K562 (cell line): ENCODE measurements around the gene GLRA3. TPM values are rescaled to one million over a fixed set of nuclear protein-coding genes. Genes with fewer than 3 reads are reported as not detected.

Experiments used
- FOXK2 ChIP-seq, 2 experiments: fragments of 450-650 bp; IDR thresholded peaks in 1 of 2; conservative IDR thresholded peaks in 1 of 2; 2 replicates each; pipeline ENCODE4 v1.6.1; 2016; ENCODE audit warnings: low read depth in 2 of 2, mild to moderate bottlenecking in 1 of 2
- GATA2 ChIP-seq: sonication (generic); formaldehyde crosslinking; IDR thresholded peaks from 2 replicates; pipeline ENCODE4 v1.4.0; 2020; ENCODE audit warnings: mild to moderate bottlenecking, missing genetic modification reagents
- GTF2E2 ChIP-seq: fragments of 200-800 bp; sonication (Bioruptor generic); IDR thresholded peaks from 2 replicates; pipeline ENCODE4 v1.6.1; 2016; ENCODE audit warnings: missing genetic modification characterization, missing compliant biosample characterization
- HMG20A ChIP-seq: fragments of 450-650 bp; formaldehyde crosslinking; conservative IDR thresholded peaks from 2 replicates; pipeline ENCODE4 v1.4.0; 2020; ENCODE audit warnings: mild to moderate bottlenecking, mixed read lengths
- KAT8 ChIP-seq: fragments of 450-650 bp; IDR thresholded peaks from 2 replicates; pipeline ENCODE4 v1.6.1; 2016; ENCODE audit warnings: low read depth, mild to moderate bottlenecking
- KDM4B ChIP-seq, 2 experiments: fragments of 450-650 bp in 1 of 2; sonication (generic) in 1 of 2; IDR thresholded peaks; 2 replicates each; pipeline ENCODE4 v1.6.1; 2016 to 2017; ENCODE audit warnings: borderline replicate concordance in 2 of 2, antibody characterized with exemption in 1 of 2, low read depth in 1 of 2, mild to moderate bottlenecking in 1 of 2
- MYC ChIP-seq, 2 experiments: fragments of 250-450 bp in 1 of 2; sonication (Bioruptor Pico) in 1 of 2; IDR thresholded peaks; 2 replicates each; pipeline versions ENCODE4 v1.5.1 to v1.6.1; 2012 to 2021; ENCODE audit warnings: low read depth in 2 of 2, borderline replicate concordance in 1 of 2, improper control_type of control experiment in 1 of 2, low read length in 1 of 2, mild to moderate bottlenecking in 1 of 2, moderate library complexity in 1 of 2
- NFE2L1 ChIP-seq: fragments of 450-650 bp; IDR thresholded peaks from 2 replicates; pipeline ENCODE4 v1.6.1; 2016; ENCODE audit warnings: missing genetic modification characterization, low read depth, mild to moderate bottlenecking, missing compliant biosample characterization, moderate library complexity, borderline replicate concordance
- NR2C2 ChIP-seq, 2 experiments: fragments of 200-800 bp in 1 of 2; sonication (Bioruptor generic) in 1 of 2; sonication (generic) in 1 of 2; formaldehyde crosslinking in 1 of 2; IDR thresholded peaks; 2 replicates each; pipeline versions ENCODE4 v1.6.1 to v1.8.0; 2016 to 2022; ENCODE audit warnings: mild to moderate bottlenecking in 1 of 2, missing compliant biosample characterization in 1 of 2, missing genetic modification characterization in 1 of 2, missing genetic modification reagents in 1 of 2
- POLR3G ChIP-seq: IDR thresholded peaks from 2 replicates; pipeline ENCODE4 v1.6.1; 2011; ENCODE audit not compliant: insufficient read length, insufficient replicate concordance; ENCODE audit errors: extremely low read depth
- RCOR1 ChIP-seq, 2 experiments: IDR thresholded peaks; 2 replicates each; pipeline ENCODE4 v1.6.1; 2012; ENCODE audit warnings: low read depth in 2 of 2, low read length in 2 of 2, borderline replicate concordance in 1 of 2, improper control_type of control experiment in 1 of 2
- SIN3B ChIP-seq: fragments of 450-650 bp; IDR thresholded peaks from 2 replicates; pipeline ENCODE4 v1.6.1; 2017; ENCODE audit warnings: low read depth, mild to moderate bottlenecking, moderate library complexity
- TAF7 ChIP-seq: fragments of 450-650 bp; IDR thresholded peaks from 2 replicates; pipeline ENCODE4 v1.6.1; 2016; ENCODE audit warnings: missing genetic modification characterization, missing compliant biosample characterization
- TCFL5 ChIP-seq: fragments of 250-450 bp; sonication (Bioruptor Pico); conservative IDR thresholded peaks from 2 replicates; pipeline ENCODE4 v1.6.1; 2021; ENCODE audit warnings: mild to moderate bottlenecking, moderate library complexity, matching md5 sums
- YY1 ChIP-seq, 3 experiments: IDR thresholded peaks; 2 replicates each; pipeline ENCODE4 v1.6.1; 2011; ENCODE audit warnings: low read length in 2 of 3, mild to moderate bottlenecking in 2 of 3, moderate library complexity in 2 of 3, borderline replicate concordance in 1 of 3, control low read depth in 1 of 3, low read depth in 1 of 3; ENCODE audit not compliant: insufficient read depth in 3 of 3, insufficient replicate concordance in 2 of 3, control insufficient read depth in 1 of 3, insufficient read length in 1 of 3; ENCODE audit errors: extremely low read depth in 1 of 3
- ZNF175 ChIP-seq: fragments of 200-800 bp; sonication (Bioruptor generic); IDR thresholded peaks from 2 replicates; pipeline ENCODE4 v1.6.1; 2016; ENCODE audit warnings: low read depth, mild to moderate bottlenecking, missing genetic modification characterization, missing compliant biosample characterization
- ZNF57 ChIP-seq: fragments of 450-650 bp; formaldehyde crosslinking; IDR thresholded peaks from 2 replicates; pipeline ENCODE4 v1.4.0; 2020; ENCODE audit warnings: mild to moderate bottlenecking, moderate library complexity
- ZNF668 ChIP-seq: fragments of 250-450 bp; sonication (Bioruptor Pico); IDR thresholded peaks from 2 replicates; pipeline ENCODE4 v1.8.0; 2022; ENCODE audit warnings: mild to moderate bottlenecking, inconsistent platforms
- ZNF780A ChIP-seq: fragments of 250-450 bp; sonication (Bioruptor Pico); IDR thresholded peaks from 2 replicates; pipeline ENCODE4 v1.5.0; 2021; ENCODE audit warnings: mild to moderate bottlenecking
- polyA plus RNA-seq, 8 experiments: library from polyadenylated mRNA; depleted of rRNA in 4 of 8; stranded (reverse) in 5 of 8; unstranded in 3 of 8; fragments of >200 nt; fragmentation: Nextera tagmentation in 2 of 8; fragmentation: Illumina TruSeq in 1 of 8; extraction: Ambion mirVana in 2 of 8; extraction: Trizol in 1 of 8; gene quantifications; 2 replicates each; pipeline versions ENCODE4 v1.2.1 to v1.2.3, GENCODE V29; 2011 to 2014; ENCODE audit warnings: inconsistent platforms in 1 of 8, missing spikeins in 1 of 8
- total RNA-seq, 7 experiments: library from RNA; depleted of rRNA in 6 of 7; stranded (reverse); fragments of >200 nt in 6 of 7; fragmentation: Illumina TruSeq in 2 of 7; extraction: Trizol in 2 of 7; gene quantifications; 2 replicates each; pipeline versions ENCODE4 v1.2.1 to v1.2.3, GENCODE V29; 2011 to 2021; ENCODE audit warnings: low replicate concordance in 1 of 7
- TF ChIP-seq, protein P1 (sequence below): fragments of 450-650 bp; IDR thresholded peaks from 2 replicates; pipeline ENCODE4 v1.6.1; 2018; ENCODE audit not compliant: partially characterized antibody
- TF ChIP-seq, protein P2 (sequence below): fragments of 450-650 bp; IDR thresholded peaks from 2 replicates; pipeline ENCODE4 v1.6.1; 2016; ENCODE audit warnings: antibody characterized with exemption

Gene GLRA3
- total and polyA plus RNA-seq, 9 of the 15 experiments (the other 6 are each of a cell fraction or from before 2014, with no cell fraction given) = 0.06 to 0.14 (median 0.08) TPM; not detected in 2

DNA sequence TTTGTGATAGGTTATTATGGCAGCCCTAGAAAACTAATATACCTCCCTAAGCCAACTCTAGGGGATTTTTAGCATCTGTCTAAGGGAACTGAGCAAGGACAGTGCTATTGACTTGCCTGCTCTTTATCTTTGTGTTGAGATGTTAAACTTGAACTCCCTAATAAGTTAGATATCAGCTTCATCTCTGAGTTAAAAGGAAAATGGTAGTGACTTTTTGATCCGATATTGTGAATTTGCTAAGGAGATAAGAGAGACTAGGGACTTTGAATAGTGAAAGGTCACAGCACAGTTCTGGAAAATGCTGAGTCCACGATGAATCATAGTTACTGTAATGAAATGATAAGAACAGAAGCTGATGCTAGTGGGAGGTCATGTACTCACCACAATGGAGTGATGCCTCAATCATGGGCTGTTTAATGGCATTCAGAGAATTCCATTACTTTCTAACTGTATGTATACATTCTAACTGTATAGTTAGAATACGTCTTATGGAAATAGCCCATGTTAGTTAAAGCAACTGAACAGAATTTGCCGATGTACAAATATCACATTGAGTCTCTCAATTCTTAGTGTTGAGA, 147.2 kb downstream of the GLRA3 start (continued):
- TF ChIP-seq, protein P1, sequence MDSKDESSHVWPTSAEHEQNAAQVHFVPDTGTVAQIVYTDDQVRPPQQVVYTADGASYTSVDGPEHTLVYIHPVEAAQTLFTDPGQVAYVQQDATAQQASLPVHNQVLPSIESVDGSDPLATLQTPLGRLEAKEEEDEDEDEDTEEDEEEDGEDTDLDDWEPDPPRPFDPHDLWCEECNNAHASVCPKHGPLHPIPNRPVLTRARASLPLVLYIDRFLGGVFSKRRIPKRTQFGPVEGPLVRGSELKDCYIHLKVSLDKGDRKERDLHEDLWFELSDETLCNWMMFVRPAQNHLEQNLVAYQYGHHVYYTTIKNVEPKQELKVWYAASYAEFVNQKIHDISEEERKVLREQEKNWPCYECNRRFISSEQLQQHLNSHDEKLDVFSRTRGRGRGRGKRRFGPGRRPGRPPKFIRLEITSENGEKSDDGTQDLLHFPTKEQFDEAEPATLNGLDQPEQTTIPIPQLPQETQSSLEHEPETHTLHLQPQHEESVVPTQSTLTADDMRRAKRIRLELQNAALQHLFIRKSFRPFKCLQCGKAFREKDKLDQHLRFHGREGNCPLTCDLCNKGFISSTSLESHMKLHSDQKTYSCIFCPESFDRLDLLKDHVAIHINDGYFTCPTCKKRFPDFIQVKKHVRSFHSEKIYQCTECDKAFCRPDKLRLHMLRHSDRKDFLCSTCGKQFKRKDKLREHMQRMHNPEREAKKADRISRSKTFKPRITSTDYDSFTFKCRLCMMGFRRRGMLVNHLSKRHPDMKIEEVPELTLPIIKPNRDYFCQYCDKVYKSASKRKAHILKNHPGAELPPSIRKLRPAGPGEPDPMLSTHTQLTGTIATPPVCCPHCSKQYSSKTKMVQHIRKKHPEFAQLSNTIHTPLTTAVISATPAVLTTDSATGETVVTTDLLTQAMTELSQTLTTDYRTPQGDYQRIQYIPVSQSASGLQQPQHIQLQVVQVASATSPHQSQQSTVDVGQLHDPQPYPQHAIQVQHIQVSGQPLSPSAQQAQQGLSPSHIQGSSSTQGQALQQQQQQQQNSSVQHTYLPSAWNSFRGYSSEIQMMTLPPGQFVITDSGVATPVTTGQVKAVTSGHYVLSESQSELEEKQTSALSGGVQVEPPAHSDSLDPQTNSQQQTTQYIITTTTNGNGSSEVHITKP = no peak
- TF ChIP-seq POLR3G (no peak), HMG20A (no peak), NR2C2 (CRISPR knock-in tag; IDR thresholded peaks at IDR 0.05) (no peak), NR2C2 (tag; IDR thresholded peaks at IDR 0.05) (peak; percentile 82), RCOR1 (IDR thresholded peaks at IDR 0.05; ENCODE audit: borderline replicate concordance in 1 of 2, low read depth in 2 of 2, low read length in 2 of 2) (peak in 1 of 2 experiments; percentile 96; a peak in 2 of 4 replicates), NFE2L1 (0 out of 2 replicates have a peak, but pooled peaks have one; percentile 5), ZNF780A (CRISPR knock-in tag) (no peak), SIN3B (0 out of 2 replicates have a peak, but pooled peaks have one; percentile 19), ZNF57 (CRISPR knock-in tag) (no peak), ZNF668 (CRISPR knock-in tag) (no peak), KDM4B (IDR thresholded peaks at IDR 0.05; ENCODE audit: borderline replicate concordance in 2 of 2, low read depth in 1 of 2) (no peak), FOXK2 (conservative IDR thresholded peaks at IDR 0.05 in 1 of 2, IDR thresholded peaks at IDR 0.05 in 1 of 2; ENCODE audit: low read depth in 2 of 2) (peak in 1 of 2 experiments; percentile 22; a peak in 1 of 4 replicates), TCFL5 (CRISPR knock-in tag) (no peak), GATA2 (peak; percentile 82), YY1 (IDR thresholded peaks at IDR 0.05; ENCODE audit: borderline replicate concordance in 1 of 3, control insufficient read depth in 1 of 3, extremely low read depth in 1 of 3, insufficient read depth in 3 of 3, insufficient read length in 1 of 3, insufficient replicate concordance in 2 of 3, low read depth in 1 of 3, low read length in 2 of 3) (no peak), MYC (IDR thresholded peaks at IDR 0.05; ENCODE audit: low read depth, low read length) (0 out of 2 replicates have a peak, but pooled peaks have one; percentile 29), MYC (CRISPR knock-in tag; IDR thresholded peaks at IDR 0.05; ENCODE audit: borderline replicate concordance, low read depth) (no peak), GTF2E2 (tag) (no peak), KAT8 (no peak), TAF7 (no peak), ZNF175 (CRISPR knock-in tag) (0 out of 2 replicates have a peak, but pooled peaks have one; percentile 43)
- TF ChIP-seq, protein P2, sequence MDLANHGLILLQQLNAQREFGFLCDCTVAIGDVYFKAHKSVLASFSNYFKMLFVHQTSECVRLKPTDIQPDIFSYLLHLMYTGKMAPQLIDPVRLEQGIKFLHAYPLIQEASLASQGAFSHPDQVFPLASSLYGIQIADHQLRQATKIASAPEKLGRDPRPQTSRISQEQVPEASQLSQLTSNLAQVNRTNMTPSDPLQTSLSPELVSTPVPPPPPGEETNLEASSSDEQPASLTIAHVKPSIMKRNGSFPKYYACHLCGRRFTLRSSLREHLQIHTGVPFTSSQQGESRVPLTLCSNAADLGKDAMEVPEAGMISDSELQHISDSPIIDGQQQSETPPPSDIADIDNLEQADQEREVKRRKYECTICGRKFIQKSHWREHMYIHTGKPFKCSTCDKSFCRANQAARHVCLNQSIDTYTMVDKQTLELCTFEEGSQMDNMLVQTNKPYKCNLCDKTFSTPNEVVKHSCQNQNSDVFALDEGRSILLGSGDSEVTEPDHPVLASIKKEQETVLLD = peak; percentile 85; the same call in 1 of the 2 replicates
